Heart left ventricle (tissue), 16 donors: ENCODE results near the gene SMAD3. TPM values are rescaled to one million over a fixed set of nuclear protein-coding genes. Genes with fewer than 3 reads are reported as not detected.

Experiments
- ATAC-seq, 4 donors: fragments of 200-7000 bp; cut with Tn5 transposase; one replicate each; pipeline ENCODE4 v1.9.1; 2020 to 2022; ENCODE audit warnings: moderate library complexity in 4 of 4, mild to moderate bottlenecking in 3 of 4, moderate number of reproducible peaks in 1 of 4
- DNase-seq, 5 donors: peaks; one replicate each; pipeline ENCODE4 v3.0.0-alpha.2; 2020
- H3K27ac ChIP-seq, 12 donors: fragments of 200-600 bp; sonication (generic) in 4 of 12; one replicate each; pipeline versions ENCODE4 v1.5.0 to v1.8.0; 2016 to 2022; ENCODE audit warnings: mild to moderate bottlenecking in 2 of 12
- H3K27me3 ChIP-seq, 9 donors: fragments of 200-600 bp; sonication (generic) in 2 of 9; one replicate each; pipeline versions ENCODE4 v1.5.1 to v1.8.0; 2016 to 2022; ENCODE audit warnings: mild to moderate bottlenecking in 3 of 9
- H3K36me3 ChIP-seq, 9 donors: fragments of 200-600 bp; sonication (generic) in 2 of 9; one replicate each; pipeline versions ENCODE4 v1.5.0 to v1.8.0; 2018 to 2022; ENCODE audit warnings: mild to moderate bottlenecking in 2 of 9
- H3K4me1 ChIP-seq, 12 donors: fragments of 200-600 bp; sonication (generic) in 4 of 12; one replicate each; pipeline versions ENCODE4 v1.5.0 to v1.8.0; 2016 to 2022; ENCODE audit warnings: mild to moderate bottlenecking in 3 of 12
- H3K4me3 ChIP-seq, 12 donors: fragments of 200-600 bp; sonication (generic) in 4 of 12; one replicate each; pipeline versions ENCODE4 v1.5.0 to v1.8.0; 2017 to 2022; ENCODE audit warnings: mild to moderate bottlenecking in 9 of 12, moderate library complexity in 4 of 12
- H3K9me3 ChIP-seq, 12 donors: fragments of 200-600 bp; sonication (generic) in 4 of 12; one replicate each; pipeline versions ENCODE4 v1.5.0 to v1.8.0; 2016 to 2022; ENCODE audit warnings: mild to moderate bottlenecking in 1 of 12
- CTCF ChIP-seq, 12 donors: fragments of 200-600 bp; sonication (generic) in 4 of 12; IDR thresholded peaks; one replicate each; pipeline versions ENCODE4 v1.5.0 to v1.8.0; 2018 to 2022; ENCODE audit warnings: antibody characterized with exemption in 12 of 12, mild to moderate bottlenecking in 5 of 12
- POLR2A ChIP-seq, 2 donors: fragments of 450-650 bp; IDR thresholded peaks; one replicate each; pipeline ENCODE4 v1.6.1; 2017; ENCODE audit warnings: antibody characterized with exemption in 2 of 2, mild to moderate bottlenecking in 2 of 2, moderate library complexity in 2 of 2
- WGBS, 4 donors: extraction: QIAGEN DNeasy Blood & Tissue Kit in 2 of 4; methylation state at CpG; one replicate each; pipeline versions ENCODE4 v1.1.5 to v1.1.7; 2013 to 2018; 5-methylcytosine and 5-hydroxymethylcytosine counted together
- intact Hi-C, 10 donors: fragments of 100-400 bp; cut with DNase I; formaldehyde crosslinking; loops; one replicate each; pipeline versions ENCODE4 v1.11.1 to v1.14.2; 2022
- polyA plus RNA-seq, 2 donors: library from polyadenylated mRNA; stranded (reverse); fragments of 200-250 nt; gene quantifications; one replicate each; pipeline ENCODE4 v1.2.3, GENCODE V29; 2013
- total RNA-seq, 9 donors: library from RNA; depleted of rRNA in 2 of 9; stranded (reverse); fragments of >200 nt in 2 of 9; fragmentation: NEBNext Ultra II Directional in 3 of 9; extraction: Animal tissue kit (Norgen Biotek cat#: 25700) in 3 of 9; gene quantifications; one replicate each; pipeline versions ENCODE4 v1.1.0 to v1.2.4, GENCODE V29; 2016 to 2023
- donor health status: ischemic (EF 13 %, LVEDD 7.1; RV severe dilation, severe dysfunction).
- donor health status: healthy with polysubstance abuse.
- donor health status: DM: no; HTN: yes; CAD: no.
- donor health status: DM: no; HTN: no; CAD: no.
- donor health status: ischemic (EF 25% LVEDD 6.9; RV normal size, moderate dysfunction).
- donor health status: ischemic (EF 25% LVEDD 5.7; RV mildly dilated, moderate dysfunction).
- donor health status: healthy.
- donor health status: DM: yes; HTN: yes; CAD: no.
- donor health status: ischemic (EF 35%, LVEDD 5.7; RV mildly dilated, moderate dysfunction).
- donor health status: nonischemic (EF 11% LVEDD 7.7; RV severe dilation, severe dysfunction).
- donor health status: DM: yes; HTN: yes; CAD: no.
- donor health status: PGD.
- donor health status: ischemic (EF 29% LVEDD 5.4; RV normal size, mild dysfunction).
- donor health status: nonischemic (EF 23%, LVEDD 6.1; RV moderate dilation, normal function).

Gene SMAD3
- total and polyA plus RNA-seq, 11 donors, result 5.6 to 34.3 (median 15.3) TPM

- Histone ChIP-seq H3K36me3 (no peaks in the 10 kb centered on the region), H3K27me3 (no peaks in the 10 kb centered on the region), H3K4me3 (no peak overlapping the region), H3K9me3 (no peaks in the 10 kb centered on the region), H3K4me1 (peaks cover 0 to 46% (median 20%) of the 10 kb centered on the region in 12 donors), H3K27ac (no peak overlapping the region)
- ATAC-seq (peak; percentile 44 to 64 (median 50)), DNase-seq (no peak)
- WGBS, 4 donors, result 73 to 86% (median 76%) methylated on average over 3 of the region's 3 CpGs
- intact Hi-C loops, result no loop called here
- TF ChIP-seq CTCF (IDR thresholded peaks at IDR 0.05), result no peak
- TF ChIP-seq POLR2A (IDR thresholded peaks at IDR 0.05), result no peak
These were observed 32.8 kb upstream of the SMAD3 start for GRCh38 chr15:67032608-67033007.

GRCh38 chr15:67033012-67033411 lies 32.4 kb upstream of the SMAD3 start:
- 41 to 60% (median 47%) methylated on average over 11 to 12 of the region's 12 CpGs for WGBS, 4 donors
- ATAC-seq, result peak in 3 of 4 donors; percentile 5 to 32 (median 8)

GRCh38 chr15:67033571-67034044 lies 31.8 kb upstream of the SMAD3 start:
- DNase-seq, result peak; percentile 34 to 76 (median 44)
- TF ChIP-seq POLR2A (IDR thresholded peaks at IDR 0.05) (no peak), CTCF (IDR thresholded peaks at IDR 0.05) (peak in 3 of 12 donors; percentile 24 to 41 (median 27))
- peak overlapping the region in 1 of 12 donors; percentile 19 for H3K27ac ChIP-seq
- intact Hi-C loops, result no loop called here
- H3K36me3 ChIP-seq, result no peaks in the 10 kb centered on the region
- H3K9me3 ChIP-seq, result no peaks in the 10 kb centered on the region
- H3K27me3 ChIP-seq, result no peaks in the 10 kb centered on the region
- peaks cover 0 to 51% (median 22%) of the 10 kb centered on the region in 12 donors for H3K4me1 ChIP-seq
- 0 to 5% (median 2%) methylated on average over 2 to 50 of the region's 50 CpGs for WGBS, 4 donors
- peak overlapping the region in 11 of 12 donors; percentile 5 to 48 (median 44) for H3K4me3 ChIP-seq
- peak in 3 of 4 donors; percentile 59 to 68 (median 67) for ATAC-seq

More at GRCh38 chr15:67033012-67033411, 32.4 kb upstream of the SMAD3 start:
- H3K27me3 ChIP-seq, result no peaks in the 10 kb centered on the region
- peaks cover 0 to 46% (median 20%) of the 10 kb centered on the region in 12 donors for H3K4me1 ChIP-seq
- no peaks in the 10 kb centered on the region for H3K9me3 ChIP-seq
- no peak for DNase-seq
- TF ChIP-seq POLR2A (IDR thresholded peaks at IDR 0.05) (no peak), CTCF (IDR thresholded peaks at IDR 0.05) (no peak)
- peak overlapping the region in 10 of 12 donors; percentile 5 to 48 (median 44) for H3K4me3 ChIP-seq
- H3K27ac ChIP-seq, result no peak overlapping the region
- no peaks in the 10 kb centered on the region for H3K36me3 ChIP-seq
- intact Hi-C loops, result no loop called here

GRCh38 chr15:67035886-67036285 lies 29.5 kb upstream of the SMAD3 start:
- Histone ChIP-seq H3K9me3 (no peaks in the 10 kb centered on the region), H3K4me3 (no peak overlapping the region), H3K27me3 (no peaks in the 10 kb centered on the region), H3K36me3 (no peaks in the 10 kb centered on the region), H3K4me1 (peaks cover 0 to 46% (median 25%) of the 10 kb centered on the region in 12 donors), H3K27ac (no peak overlapping the region)
- ATAC-seq, result no peak
- no peak for TF ChIP-seq CTCF (IDR thresholded peaks at IDR 0.05)
- TF ChIP-seq POLR2A (IDR thresholded peaks at IDR 0.05), result no peak
- DNase-seq, result no peak
- intact Hi-C loops, result no loop called here
- WGBS, 4 donors, result 88 to 95% (median 90%) methylated on average over 4 to 5 of the region's 5 CpGs
